HG03060 (cell line): ENCODE data around the gene PHACTR1.

Experiments
- ATAC-seq: cut with Tn5 transposase; IDR thresholded peaks from one replicate; pipeline ENCODE4 v1.9.1; 2021; ENCODE audit warnings: low read depth, moderate number of reproducible peaks; ENCODE audit not compliant: unreplicated experiment

PHACTR1 gene

GRCh38 chr6:12844284-12845223, 128.0 kb downstream of the PHACTR1 start:
- no peak for ATAC-seq

- ATAC-seq: no peak
Observed at GRCh38 chr6:12845224-12846004, 128.8 kb downstream of the PHACTR1 start.

- ATAC-seq: no peak
Observed at GRCh38 chr6:12848964-12849808, 132.6 kb downstream of the PHACTR1 start.

GRCh38 chr6:12849809-12850198, 133.2 kb downstream of the PHACTR1 start:
- no peak for ATAC-seq

- no peak for ATAC-seq
Observed at GRCh38 chr6:12851123-12851695, 134.6 kb downstream of the PHACTR1 start.

- ATAC-seq: no peak
Observed at GRCh38 chr6:12861603-12862002, 145.0 kb downstream of the PHACTR1 start.

GRCh38 chr6:12865117-12865516, 148.6 kb downstream of the PHACTR1 start:
- no peak for ATAC-seq

- ATAC-seq: no peak
Observed at GRCh38 chr6:12865671-12866181, 149.2 kb downstream of the PHACTR1 start.

GRCh38 chr6:12866422-12867029, 150.0 kb downstream of the PHACTR1 start:
- no peak for ATAC-seq

- no peak for ATAC-seq
Observed at GRCh38 chr6:12869816-12870432, 153.4 kb downstream of the PHACTR1 start.

GRCh38 chr6:12873691-12874090, 157.1 kb downstream of the PHACTR1 start:
- ATAC-seq: no peak

GRCh38 chr6:12875051-12875450, 158.5 kb downstream of the PHACTR1 start:
- ATAC-seq: no peak

GRCh38 chr6:12878741-12879140, 162.2 kb downstream of the PHACTR1 start:
- no peak for ATAC-seq

- ATAC-seq: no peak
Observed at GRCh38 chr6:12882761-12883290, 166.3 kb downstream of the PHACTR1 start.

- no peak for ATAC-seq
Observed at GRCh38 chr6:12884983-12885382, 168.4 kb downstream of the PHACTR1 start.

- ATAC-seq: no peak
Observed at GRCh38 chr6:12886961-12887775, 170.6 kb downstream of the PHACTR1 start.

- no peak for ATAC-seq
Observed at GRCh38 chr6:12890171-12890790, 173.7 kb downstream of the PHACTR1 start.

- ATAC-seq: no peak
Observed at GRCh38 chr6:12891595-12891994, 175.0 kb downstream of the PHACTR1 start.
